K562 (cell line): ENCODE measurements around the gene PRKAR1B. TPM values are rescaled to one million over a fixed set of nuclear protein-coding genes. Genes with fewer than 3 reads are reported as not detected.
A peak's percentile ranks its signal among the peaks of the same experiment; 100 is the strongest.

Experiments used
- ATF2 ChIP-seq: sonication (generic); formaldehyde crosslinking; IDR thresholded peaks from 2 replicates; pipeline ENCODE4 v1.8.1; 2022; ENCODE audit warnings: missing genetic modification reagents
- DACH1 ChIP-seq: fragments of 450-650 bp; IDR thresholded peaks from 2 replicates; pipeline ENCODE4 v1.6.1; 2018; ENCODE audit not compliant: partially characterized antibody
- HOMEZ ChIP-seq: fragments of 250-450 bp; sonication (Bioruptor Pico); IDR thresholded peaks from 2 replicates; pipeline ENCODE4 v1.4.0; 2020; ENCODE audit warnings: mild to moderate bottlenecking, moderate library complexity
- ID3 ChIP-seq, 2 experiments: fragments of 250-450 bp in 1 of 2; fragments of 450-650 bp in 1 of 2; sonication (Bioruptor Pico) in 1 of 2; IDR thresholded peaks; 2 replicates each; pipeline versions ENCODE4 v1.6.1 to v1.8.0; 2016 to 2021; ENCODE audit warnings: mild to moderate bottlenecking in 2 of 2, moderate library complexity in 2 of 2, missing compliant biosample characterization in 1 of 2, missing genetic modification characterization in 1 of 2
- KHSRP ChIP-seq: fragments of 450-650 bp; IDR thresholded peaks from 2 replicates; pipeline ENCODE4 v1.6.1; 2017
- MTF1 ChIP-seq: fragments of 250-450 bp; sonication (Bioruptor Pico); IDR thresholded peaks from 2 replicates; pipeline ENCODE4 v1.9.0; 2021; ENCODE audit warnings: moderate library complexity, mild to moderate bottlenecking, inconsistent platforms, borderline replicate concordance
- NFE2 ChIP-seq: IDR thresholded peaks from 2 replicates; pipeline ENCODE4 v1.6.1; 2014; ENCODE audit warnings: antibody characterized with exemption, low read depth
- NFE2L1 ChIP-seq: fragments of 450-650 bp; IDR thresholded peaks from 2 replicates; pipeline ENCODE4 v1.6.1; 2016; ENCODE audit warnings: missing genetic modification characterization, low read depth, mild to moderate bottlenecking, missing compliant biosample characterization, moderate library complexity, borderline replicate concordance
- PREB ChIP-seq: sonication (generic); formaldehyde crosslinking; IDR thresholded peaks from 2 replicates; pipeline ENCODE4 v1.8.1; 2023; ENCODE audit warnings: mild to moderate bottlenecking, missing genetic modification reagents
- SAFB ChIP-seq: fragments of 200-400 bp; formaldehyde crosslinking; IDR thresholded peaks from 2 replicates; pipeline ENCODE4 v1.6.1; 2017; ENCODE audit warnings: low read depth, low read length, borderline replicate concordance
- SNIP1 ChIP-seq: fragments of 450-650 bp; IDR thresholded peaks from 2 replicates; pipeline ENCODE4 v1.7.1; 2017; ENCODE audit warnings: low read depth, mild to moderate bottlenecking
- TFAM ChIP-seq: fragments of 250-450 bp; sonication (Bioruptor Pico); conservative IDR thresholded peaks from 2 replicates; pipeline ENCODE4 v1.5.0; 2021; ENCODE audit warnings: mild to moderate bottlenecking, moderate library complexity
- VEZF1 ChIP-seq: fragments of 200-800 bp; sonication (Bioruptor generic); IDR thresholded peaks from 2 replicates; pipeline ENCODE4 v1.6.1; 2017; ENCODE audit warnings: missing genetic modification characterization, missing compliant biosample characterization
- ZBTB26 ChIP-seq: fragments of 450-650 bp; formaldehyde crosslinking; IDR thresholded peaks from 2 replicates; pipeline ENCODE4 v1.4.0; 2022; ENCODE audit warnings: missing genetic modification characterization
- ZNF239 ChIP-seq: fragments of 250-450 bp; sonication (Bioruptor Pico); IDR thresholded peaks from 2 replicates; pipeline ENCODE4 v1.4.0; 2020; ENCODE audit warnings: mild to moderate bottlenecking
- ZNF740 ChIP-seq, 3 experiments: fragments of 200-800 bp in 1 of 3; sonication (Bioruptor generic) in 1 of 3; sonication (generic) in 1 of 3; formaldehyde crosslinking in 1 of 3; IDR thresholded peaks; 2 replicates each; pipeline versions ENCODE4 v1.6.1 to v1.8.0; 2016 to 2022; ENCODE audit warnings: mild to moderate bottlenecking in 2 of 3, missing compliant biosample characterization in 2 of 3, missing genetic modification characterization in 2 of 3, missing genetic modification reagents in 1 of 3
- ZNF785 ChIP-seq: fragments of 250-450 bp; sonication (Bioruptor Pico); IDR thresholded peaks from 2 replicates; pipeline ENCODE4 v1.4.0; 2020; ENCODE audit warnings: mild to moderate bottlenecking
- polyA plus RNA-seq, 8 experiments: library from polyadenylated mRNA; depleted of rRNA in 4 of 8; stranded (reverse) in 5 of 8; unstranded in 3 of 8; fragments of >200 nt; fragmentation: Nextera tagmentation in 2 of 8; fragmentation: Illumina TruSeq in 1 of 8; extraction: Ambion mirVana in 2 of 8; extraction: Trizol in 1 of 8; gene quantifications; 2 replicates each; pipeline versions ENCODE4 v1.2.1 to v1.2.3, GENCODE V29; 2011 to 2014; ENCODE audit warnings: inconsistent platforms in 1 of 8, missing spikeins in 1 of 8
- total RNA-seq, 7 experiments: library from RNA; depleted of rRNA in 6 of 7; stranded (reverse); fragments of >200 nt in 6 of 7; fragmentation: Illumina TruSeq in 2 of 7; extraction: Trizol in 2 of 7; gene quantifications; 2 replicates each; pipeline versions ENCODE4 v1.2.1 to v1.2.3, GENCODE V29; 2011 to 2021; ENCODE audit warnings: low replicate concordance in 1 of 7

PRKAR1B gene
- total and polyA plus RNA-seq, 9 of the 15 experiments (the other 6 are each of a cell fraction or from before 2014, with no cell fraction given): 0.99 to 30.5 (median 12.7) TPM

GRCh38 chr7:516606-517456, 210.2 kb downstream of the PRKAR1B start (continued):
- TF ChIP-seq PREB (CRISPR knock-in tag) (no peak), ID3 (CRISPR knock-in tag; IDR thresholded peaks at IDR 0.05) (no peak), ID3 (tag; IDR thresholded peaks at IDR 0.05) (peak; percentile 60; the same call in 1 of the 2 replicates), ZBTB26 (CRISPR knock-in tag) (no peak), SNIP1 (no peak), ATF2 (no peak), ZNF785 (CRISPR knock-in tag) (no peak), ZNF239 (CRISPR knock-in tag) (no peak), ZNF740 (CRISPR knock-in tag; IDR thresholded peaks at IDR 0.05) (no peak), ZNF740 (tag; IDR thresholded peaks at IDR 0.05) (no peak), VEZF1 (peak; percentile 23), SAFB (no peak), DACH1 (no peak), TFAM (CRISPR knock-in tag) (no peak), NFE2 (peak; percentile 36; the same call in 1 of the 2 replicates), MTF1 (no peak), KHSRP (no peak), NFE2L1 (tag) (no peak), HOMEZ (CRISPR knock-in tag) (no peak)
